Upper lobe of left lung (tissue), 4 donors: Measurements from ENCODE around the gene RAB34.

Source experiments
- EP300 ChIP-seq, 4 donors: sonication (generic); formaldehyde crosslinking; IDR thresholded peaks; one replicate each; pipeline ENCODE4 v1.5.1; 2017; ENCODE audit warnings: antibody characterized with exemption in 4 of 4, control low read depth in 2 of 4
- POLR2A ChIP-seq, 4 donors: fragments of 450-650 bp; IDR thresholded peaks; one replicate each; pipeline ENCODE4 v1.5.1; 2016 to 2017; ENCODE audit warnings: antibody characterized with exemption in 4 of 4, mild to moderate bottlenecking in 2 of 4
- POLR2AphosphoS5 ChIP-seq, 2 donors: sonication (generic); formaldehyde crosslinking; IDR thresholded peaks; one replicate each; pipeline ENCODE4 v1.5.1; 2017; ENCODE audit warnings: antibody characterized with exemption in 2 of 2
- TF ChIP-seq, protein P1 (sequence below), 6 experiments: fragments of 450-650 bp in 4 of 6; fragments of 200-600 bp in 2 of 6; sonication (generic) in 2 of 6; IDR thresholded peaks; one replicate each; pipeline ENCODE4 v1.5.1; 2016 to 2019; ENCODE audit warnings: antibody characterized with exemption in 6 of 6

DNA sequence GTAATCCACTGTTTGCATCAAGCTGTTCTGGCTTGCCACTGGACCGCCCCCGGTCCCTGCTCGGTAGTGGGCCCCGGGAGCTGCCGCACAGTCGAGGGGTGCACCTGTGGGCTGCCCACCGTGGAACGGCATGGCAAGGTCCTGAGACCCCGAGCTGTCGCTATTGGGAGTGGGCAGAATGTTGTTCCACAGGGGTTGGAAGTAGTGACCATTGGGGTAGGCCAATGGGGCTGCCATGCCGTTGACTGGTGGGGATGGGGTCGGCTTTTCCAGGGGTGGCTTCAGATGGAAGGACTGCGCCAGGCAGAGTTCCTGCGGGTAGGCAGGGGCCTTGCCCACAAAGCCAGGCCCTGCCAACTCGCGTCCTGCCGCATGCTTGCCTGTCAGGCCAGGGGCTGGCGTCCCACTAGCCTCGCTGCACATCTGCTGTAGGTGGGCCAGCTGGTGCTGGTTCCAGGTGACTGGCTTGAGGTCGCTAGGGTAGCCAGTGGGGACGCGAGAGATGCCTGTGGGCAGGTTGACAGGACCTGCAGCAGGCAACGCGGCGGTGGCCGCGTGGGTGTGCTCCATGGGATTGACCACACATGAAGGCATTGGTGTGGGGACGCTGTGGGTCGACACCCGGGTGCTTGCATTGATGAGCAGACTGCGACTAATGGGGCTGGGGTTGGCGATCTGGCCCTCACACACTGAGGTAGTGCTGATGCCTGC is 40.9 kb upstream of the RAB34 start:
- TF ChIP-seq, protein P1, sequence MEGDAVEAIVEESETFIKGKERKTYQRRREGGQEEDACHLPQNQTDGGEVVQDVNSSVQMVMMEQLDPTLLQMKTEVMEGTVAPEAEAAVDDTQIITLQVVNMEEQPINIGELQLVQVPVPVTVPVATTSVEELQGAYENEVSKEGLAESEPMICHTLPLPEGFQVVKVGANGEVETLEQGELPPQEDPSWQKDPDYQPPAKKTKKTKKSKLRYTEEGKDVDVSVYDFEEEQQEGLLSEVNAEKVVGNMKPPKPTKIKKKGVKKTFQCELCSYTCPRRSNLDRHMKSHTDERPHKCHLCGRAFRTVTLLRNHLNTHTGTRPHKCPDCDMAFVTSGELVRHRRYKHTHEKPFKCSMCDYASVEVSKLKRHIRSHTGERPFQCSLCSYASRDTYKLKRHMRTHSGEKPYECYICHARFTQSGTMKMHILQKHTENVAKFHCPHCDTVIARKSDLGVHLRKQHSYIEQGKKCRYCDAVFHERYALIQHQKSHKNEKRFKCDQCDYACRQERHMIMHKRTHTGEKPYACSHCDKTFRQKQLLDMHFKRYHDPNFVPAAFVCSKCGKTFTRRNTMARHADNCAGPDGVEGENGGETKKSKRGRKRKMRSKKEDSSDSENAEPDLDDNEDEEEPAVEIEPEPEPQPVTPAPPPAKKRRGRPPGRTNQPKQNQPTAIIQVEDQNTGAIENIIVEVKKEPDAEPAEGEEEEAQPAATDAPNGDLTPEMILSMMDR (IDR thresholded peaks at IDR 0.05): no peak
- TF ChIP-seq POLR2AphosphoS5 (IDR thresholded peaks at IDR 0.05): no peak
- no peak for TF ChIP-seq EP300 (IDR thresholded peaks at IDR 0.05)
- no peak for TF ChIP-seq POLR2A (IDR thresholded peaks at IDR 0.05)
